GM19238 (cell line): ENCODE measurements around the gene ZNF474.
"Not testable (repeated sequence)": the region's sequence is repeated elsewhere in the genome, so short reads cannot be mapped to it uniquely, and the experiment has no call there.

ENCODE experiments used
- DNase-seq: peaks from one replicate; pipeline ENCODE4 v3.0.0; 2011; ENCODE audit warnings: low spot score; ENCODE audit not compliant: insufficient read length

The ZNF474 gene

DNA sequence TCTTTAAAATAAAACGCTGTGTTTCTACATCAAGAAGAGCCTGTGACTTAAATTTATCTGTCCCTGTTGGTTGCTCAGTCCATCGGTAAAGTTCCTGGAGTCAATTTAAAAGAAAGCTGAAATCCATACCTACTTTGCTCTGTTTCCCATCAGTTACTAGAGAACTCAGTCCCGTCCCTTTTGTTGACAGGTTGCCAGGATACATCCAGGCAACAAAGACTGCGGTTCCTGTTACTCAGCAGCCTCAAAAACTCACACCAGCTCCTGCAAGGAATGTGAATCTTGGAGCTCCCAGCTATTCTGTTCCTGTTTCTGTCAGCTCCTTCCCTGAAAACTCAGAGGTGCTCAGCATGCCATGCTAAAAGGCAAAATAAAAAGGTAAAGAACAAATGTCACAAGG lies at the start of gene ZNF474:
Gene ZNF474 (plus strand): TSS at position 241 of the 400 bp plus-strand sequence. CDS start 22,445 bp downstream, outside the sequence.
- no peak for DNase-seq

- DNase-seq, result no peak
Observed at GRCh38 chr5:122081541-122081940, 47.8 kb upstream of the ZNF474 start.

DNA sequence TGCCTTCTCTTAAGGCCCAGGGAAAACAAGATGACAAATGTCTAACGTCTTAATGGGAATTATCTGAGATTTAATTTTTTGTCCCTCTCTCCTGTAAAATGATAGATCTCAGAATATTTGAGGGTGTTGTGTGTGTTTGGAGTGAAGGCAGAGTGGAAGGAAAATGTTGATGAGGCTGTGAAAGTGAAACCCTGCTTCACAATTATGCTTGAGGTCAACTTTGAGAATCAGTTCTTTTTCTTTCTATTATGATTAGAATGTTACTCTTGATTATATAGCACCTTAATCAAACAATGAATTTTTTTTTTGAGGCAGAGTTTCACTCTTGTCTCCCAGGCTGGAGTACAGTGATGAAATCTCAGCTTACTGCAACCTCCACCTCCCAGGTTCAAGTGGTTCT lies 45.8 kb upstream of the ZNF474 start:
- DNase-seq, result no peak

- DNase-seq, result no peak
Observed at GRCh38 chr5:122085041-122085440, 44.3 kb upstream of the ZNF474 start.

DNA sequence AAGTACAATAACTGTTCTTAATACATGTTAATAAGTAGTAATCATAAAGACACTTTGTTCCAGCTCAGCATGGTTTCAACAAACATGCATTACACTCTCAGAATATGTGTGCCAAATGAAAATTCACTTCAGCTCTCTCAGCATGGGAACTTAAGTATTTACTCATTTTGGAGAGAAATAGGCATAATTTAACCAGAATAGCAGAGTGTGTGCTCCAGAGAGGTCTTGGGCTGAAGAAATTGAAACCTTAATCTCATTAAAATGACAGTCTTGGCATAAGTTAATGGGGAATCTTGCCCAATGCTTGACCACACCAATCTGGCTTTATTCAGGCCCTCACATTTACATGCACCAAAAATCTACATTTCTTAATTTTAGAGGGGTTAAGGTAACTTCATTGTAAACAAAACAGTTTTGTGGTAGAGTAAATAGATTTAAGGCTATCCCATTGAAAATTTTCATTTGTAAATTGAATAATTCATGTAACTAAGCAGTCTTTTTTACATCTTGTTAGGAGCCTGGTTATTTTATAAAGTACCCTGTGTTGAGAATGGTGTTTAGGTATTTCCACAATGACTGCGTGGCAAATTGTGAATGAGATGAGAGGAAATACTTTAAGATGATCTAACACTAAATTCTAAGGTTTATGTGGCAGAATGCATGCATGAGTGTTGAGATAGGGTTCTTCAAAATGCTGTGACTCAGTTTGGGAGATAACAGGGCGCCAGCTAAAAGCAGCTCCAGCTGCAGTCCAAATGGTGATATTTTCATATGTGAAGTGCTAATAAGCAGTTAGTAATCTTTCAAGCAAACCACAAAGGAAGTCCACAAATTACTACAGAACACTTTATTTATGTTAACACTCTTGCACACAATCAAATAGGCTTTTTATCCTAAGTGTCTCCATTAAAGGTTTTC lies 40.0 kb upstream of the ZNF474 start:
- DNase-seq, result no peak

- DNase-seq, result no peak
Observed at GRCh38 chr5:122091936-122092600, 37.3 kb upstream of the ZNF474 start.

DNA sequence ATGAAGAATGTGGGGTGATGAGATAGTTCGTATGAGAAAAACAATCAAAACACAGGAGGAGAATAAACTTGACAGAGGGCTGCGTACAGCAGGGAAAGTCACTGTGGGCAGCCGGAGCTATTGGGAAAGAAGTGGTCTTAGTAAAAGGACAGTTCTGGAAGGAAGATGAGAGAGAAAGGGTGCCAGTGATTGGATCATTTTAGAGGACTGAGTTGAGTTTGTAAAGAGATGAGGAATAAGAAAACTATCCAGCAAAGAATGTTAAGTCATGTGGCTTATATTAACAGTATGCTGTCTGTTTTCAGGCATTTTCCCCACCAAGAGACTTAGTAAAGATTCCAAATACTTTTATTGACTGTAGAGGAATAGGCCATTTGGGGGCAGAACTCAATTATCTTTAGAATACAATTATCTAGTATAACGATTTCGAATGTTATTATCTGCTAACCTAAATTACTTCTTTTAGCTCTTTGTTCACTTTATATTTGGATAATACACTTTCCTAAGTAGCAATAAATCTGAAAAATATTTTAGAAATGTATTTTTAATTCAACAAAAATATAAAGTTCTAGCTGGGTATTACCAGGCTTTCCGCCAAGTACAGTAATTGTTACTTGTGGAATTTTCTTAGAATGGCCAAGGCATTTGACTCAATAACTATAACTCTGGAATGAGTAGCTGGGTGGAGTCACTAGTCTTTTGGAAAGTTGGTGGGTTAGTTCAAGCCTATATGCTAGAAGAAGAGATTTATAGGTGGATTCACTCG lies 35.7 kb upstream of the ZNF474 start:
- no peak for DNase-seq

DNA sequence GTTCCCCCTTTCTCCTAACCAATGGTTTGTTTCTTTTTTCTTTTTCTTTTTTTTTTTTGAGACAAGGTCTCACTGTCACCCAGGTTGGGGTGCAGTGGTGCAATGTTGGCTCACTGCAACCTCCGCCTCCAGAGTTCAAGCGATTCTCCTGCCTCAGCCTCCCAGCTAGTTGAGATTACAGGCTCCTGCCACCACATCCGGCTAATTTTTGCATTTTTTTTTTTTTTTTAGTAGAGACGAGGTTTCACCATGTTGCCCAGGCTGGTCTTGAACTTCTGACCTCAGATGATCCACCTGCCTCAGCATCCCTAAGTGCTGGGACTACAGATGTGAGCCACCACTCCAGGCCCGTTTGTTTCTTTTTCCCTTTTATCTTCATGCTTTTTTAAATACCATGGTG lies 35.1 kb upstream of the ZNF474 start:
- not testable (repeated sequence) for DNase-seq

DNA sequence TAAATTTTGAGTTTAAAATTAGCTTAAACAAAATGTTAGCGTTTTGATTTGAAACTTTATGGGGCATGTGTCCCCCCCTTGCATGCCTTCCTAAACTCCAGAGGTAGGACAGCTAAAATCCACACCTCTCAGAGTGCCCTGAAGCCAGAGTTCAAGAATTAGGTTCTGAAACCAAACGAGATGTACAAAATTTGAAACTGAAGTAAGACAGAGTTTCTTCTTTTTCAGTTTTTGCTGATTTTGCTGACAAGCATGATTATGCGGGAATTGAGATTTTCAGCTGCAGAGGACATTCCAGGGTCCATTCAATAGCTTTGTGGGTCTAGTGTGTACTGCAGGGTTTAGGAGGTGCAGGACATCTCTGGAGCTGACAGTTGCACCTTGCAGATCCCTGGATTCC lies 34.2 kb upstream of the ZNF474 start:
- no peak for DNase-seq

- no peak for DNase-seq
Observed at GRCh38 chr5:122097391-122097790, 32.0 kb upstream of the ZNF474 start.

GRCh38 chr5:122099060-122099790 lies 30.1 kb upstream of the ZNF474 start:
- no peak for DNase-seq

- DNase-seq, result no peak
Observed at GRCh38 chr5:122101636-122102285, 27.6 kb upstream of the ZNF474 start.

DNA sequence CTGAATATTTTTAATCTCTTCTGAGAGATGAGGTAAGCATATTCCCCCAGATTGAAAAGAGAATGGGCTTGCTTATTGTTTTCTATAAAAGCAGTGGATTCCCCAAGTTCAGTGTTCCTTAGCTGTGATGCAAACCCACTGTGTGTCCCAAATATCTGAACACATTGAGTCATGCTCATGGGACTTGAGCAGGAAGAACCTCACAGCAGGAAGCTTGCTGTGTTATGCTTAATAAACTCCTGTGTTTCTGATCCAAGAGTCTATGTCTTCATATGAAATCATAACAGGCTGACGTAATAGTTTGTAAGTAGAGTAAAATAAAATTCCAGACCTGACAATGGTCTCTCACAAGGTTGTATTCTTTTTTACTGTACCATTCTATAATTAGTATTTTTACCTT lies 26.5 kb upstream of the ZNF474 start:
- DNase-seq, result no peak

DNA sequence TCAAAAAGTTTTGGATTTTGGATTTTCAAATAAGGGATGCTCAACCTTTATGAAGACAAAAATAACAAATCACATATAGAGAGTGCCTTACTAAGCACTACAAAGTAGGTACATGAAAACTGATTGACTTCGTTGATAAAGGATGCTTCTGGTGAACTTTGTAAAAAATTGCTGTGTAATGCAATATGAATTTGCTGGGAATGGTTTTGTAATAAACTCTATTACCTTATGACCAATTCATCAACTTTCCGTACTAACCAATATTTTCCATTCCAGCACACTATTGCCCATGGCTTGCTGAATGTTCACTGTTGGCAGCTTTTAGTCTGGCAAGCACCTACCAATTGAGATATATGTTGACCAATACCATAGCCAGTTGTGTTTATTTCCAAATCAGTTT lies 23.4 kb upstream of the ZNF474 start:
- no peak for DNase-seq

DNA sequence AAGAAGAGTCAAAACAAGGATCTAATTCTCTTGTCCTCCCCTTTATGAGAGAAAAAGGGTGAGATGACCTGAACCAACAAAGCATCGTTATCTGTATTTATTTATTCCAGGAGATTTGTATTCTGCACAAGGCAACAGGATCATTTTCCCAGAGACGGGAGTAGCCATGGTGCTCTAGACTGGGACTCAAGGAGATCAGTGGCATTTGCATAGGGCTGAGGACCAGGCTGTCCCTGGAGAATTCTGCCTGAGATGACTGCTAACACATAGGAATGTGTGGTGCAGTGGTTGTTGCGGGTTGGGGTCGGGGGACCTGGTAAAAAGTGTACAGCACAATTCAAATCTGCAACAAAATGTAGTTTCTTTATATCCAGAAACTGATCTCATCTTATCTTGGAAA lies 22.3 kb upstream of the ZNF474 start:
- no peak for DNase-seq

- no peak for DNase-seq
Observed at GRCh38 chr5:122110987-122111386, 18.4 kb upstream of the ZNF474 start.

DNA sequence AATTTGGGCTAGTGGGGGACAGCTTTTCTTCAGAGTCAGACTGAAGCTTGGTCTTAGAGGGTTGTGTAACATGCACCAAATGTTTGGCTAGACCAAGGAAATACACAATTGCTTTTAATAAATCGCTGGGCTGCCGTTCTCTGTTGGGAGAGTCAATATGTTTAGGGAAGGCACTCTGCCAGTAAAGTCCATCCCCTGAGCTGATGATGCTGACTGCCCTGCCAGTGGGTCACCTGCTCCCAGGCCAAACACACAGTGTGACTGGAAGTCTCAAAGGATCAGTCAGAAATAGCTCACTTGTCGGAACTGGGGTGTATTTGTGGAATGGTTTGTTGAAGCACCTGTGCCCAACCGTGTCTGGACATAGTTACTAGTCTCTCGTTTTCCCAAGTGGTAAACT lies 17.9 kb upstream of the ZNF474 start:
- DNase-seq, result no peak

- no peak for DNase-seq
Observed at GRCh38 chr5:122112063-122112462, 17.3 kb upstream of the ZNF474 start.

GRCh38 chr5:122112733-122113558 lies 16.4 kb upstream of the ZNF474 start:
- DNase-seq, result no peak

- DNase-seq, result no peak
Observed at GRCh38 chr5:122114501-122114900, 14.8 kb upstream of the ZNF474 start.
